HepG2 (cell line): ENCODE measurements around the gene ZNF638. TPM values are rescaled to one million over a fixed set of nuclear protein-coding genes. Genes with fewer than 3 reads are reported as not detected.

Source experiments
- ATAC-seq: fragments of 200-7000 bp; cut with Tn5 transposase; 3 replicates; pipeline ENCODE4 v1.9.1; 2020; ENCODE audit warnings: mild to moderate bottlenecking, moderate library complexity
- BruUV-seq: library from RNA; stranded (reverse); fragments of 400-500 nt; replicated peaks from 2 replicates; lab custom pipeline; 2021; lab: Mats Ljungman, UMichigan
- CTCF ChIA-PET: fragments of 300-600 bp; formaldehyde crosslinking; extraction: SDS; loops from one replicate; lab custom pipeline; 2021; ENCODE audit warnings: low total read pairs, inconsistent platforms, low intra/inter-chr PET ratio; lab: Yijun Ruan, JAX
- POLR2A ChIA-PET: fragments of 350-600 bp; sonication (Branson Sonifier 250); formaldehyde crosslinking; loops from one replicate; lab custom pipeline; 2020; ENCODE audit warnings: antibody characterized with exemption, inconsistent platforms; lab: Yijun Ruan, JAX
- DNase-seq: peaks from one replicate; pipeline ENCODE4 v3.0.0-alpha.2; 2015; ENCODE audit warnings: low spot score
- FAIRE-seq: peaks from 3 replicates; lab custom pipeline; 2011; peaks lifted over from hg19 to GRCh38; lab: Jason Lieb, UNC
- H2AFZ ChIP-seq: one replicate; pipeline ENCODE4 v1.6.1; 2011; ENCODE audit warnings: low read length, inconsistent platforms
- H3K27ac ChIP-seq: fragments of 300-600 bp; 3 replicates; pipeline ENCODE4 v1.8.0; 2011; ENCODE audit warnings: mixed run types, mild to moderate bottlenecking, mixed read lengths, low read length, inconsistent platforms; ENCODE audit not compliant: insufficient read depth; ENCODE audit errors: extremely low read length
- H3K27me3 ChIP-seq, 2 experiments: fragments of 200-600 bp in 1 of 2; 2 replicates in 1 of 2; 3 replicates in 1 of 2; pipeline versions ENCODE4 v1.6.0 to v1.8.0; 2011; ENCODE audit warnings: low read length in 2 of 2, mild to moderate bottlenecking in 2 of 2, moderate library complexity in 2 of 2, inconsistent platforms in 1 of 2; ENCODE audit not compliant: insufficient read depth in 2 of 2, control insufficient read depth in 1 of 2
- H3K36me3 ChIP-seq, 2 experiments: fragments of 200-600 bp in 1 of 2; replicated peaks in 1 of 2; 2 replicates in 1 of 2; 3 replicates in 1 of 2; pipeline versions ENCODE4 v1.5.1 to v1.8.0; 2011; ENCODE audit warnings: low read length in 2 of 2, inconsistent platforms in 1 of 2; ENCODE audit not compliant: insufficient read depth in 2 of 2, control insufficient read depth in 1 of 2
- H3K4me1 ChIP-seq: 2 replicates; pipeline ENCODE4 v1.5.1; 2012; ENCODE audit warnings: low read length, inconsistent platforms; ENCODE audit not compliant: insufficient read depth
- H3K4me2 ChIP-seq: 2 replicates; pipeline ENCODE4 v1.6.0; 2011; ENCODE audit warnings: low read depth, low read length, inconsistent platforms
- H3K4me3 ChIP-seq, 3 experiments: fragments of 200-600 bp in 1 of 3; sonication (generic), shearing (Covaris generic) in 1 of 3; replicated peaks in 1 of 3; 2 replicates each; pipeline ENCODE4 v1.5.1; 2011 to 2016; ENCODE audit warnings: low read length in 3 of 3, inconsistent platforms in 2 of 3, low read depth in 2 of 3, mild to moderate bottlenecking in 2 of 3, control low read depth in 1 of 3, mixed read lengths in 1 of 3; ENCODE audit not compliant: insufficient read depth in 1 of 3
- H3K79me2 ChIP-seq: one replicate; pipeline ENCODE4 v1.6.1; 2011; ENCODE audit warnings: low read length, inconsistent platforms; ENCODE audit not compliant: insufficient read depth
- H3K9ac ChIP-seq: 2 replicates; pipeline ENCODE4 v1.6.0; 2011; ENCODE audit warnings: mild to moderate bottlenecking, low read depth, low read length, inconsistent platforms; ENCODE audit not compliant: insufficient read depth
- H3K9me3 ChIP-seq: 2 replicates; pipeline ENCODE4 v1.5.1; 2012; ENCODE audit warnings: mild to moderate bottlenecking, low read length
- H4K20me1 ChIP-seq: 2 replicates; pipeline ENCODE4 v1.6.0; 2011; ENCODE audit warnings: inconsistent platforms, mild to moderate bottlenecking, low read length, moderate library complexity; ENCODE audit not compliant: insufficient read depth
- AFF4 ChIP-seq: sonication (generic); formaldehyde crosslinking; IDR thresholded peaks from 2 replicates; pipeline ENCODE4 v1.4.0; 2020; ENCODE audit warnings: missing genetic modification reagents
- EHMT2 ChIP-seq: fragments of 200-600 bp; sonication (generic); IDR thresholded peaks from 2 replicates; pipeline ENCODE4 v1.7.0; 2017; ENCODE audit warnings: antibody characterized with exemption, low read depth, low read length, borderline replicate concordance
- ELK4 ChIP-seq: sonication (generic); formaldehyde crosslinking; IDR thresholded peaks from 2 replicates; pipeline ENCODE4 v1.9.0; 2021; ENCODE audit warnings: missing genetic modification reagents, borderline replicate concordance
- HMG20B ChIP-seq: conservative IDR thresholded peaks from 2 replicates; pipeline ENCODE4 v1.6.1; 2016; ENCODE audit warnings: missing genetic modification reagents, missing compliant biosample characterization
- NFYB ChIP-seq: sonication (generic); formaldehyde crosslinking; IDR thresholded peaks from 2 replicates; pipeline ENCODE4 v1.4.0; 2020; ENCODE audit warnings: missing genetic modification reagents
- NKX3-1 ChIP-seq: sonication (generic); formaldehyde crosslinking; IDR thresholded peaks from 2 replicates; pipeline ENCODE4 v1.5.0; 2020; ENCODE audit warnings: missing genetic modification reagents
- PAX8 ChIP-seq: sonication (generic); formaldehyde crosslinking; IDR thresholded peaks from 2 replicates; pipeline ENCODE4 v1.8.0; 2022; ENCODE audit warnings: mild to moderate bottlenecking, missing genetic modification reagents, borderline replicate concordance
- RAD51 ChIP-seq: fragments of 450-650 bp; IDR thresholded peaks from 2 replicates; pipeline ENCODE4 v1.6.1; 2016; ENCODE audit warnings: borderline replicate concordance
- RARA ChIP-seq: IDR thresholded peaks from 2 replicates; pipeline ENCODE4 v1.6.1; 2016; ENCODE audit warnings: missing genetic modification reagents, missing compliant biosample characterization
- SMARCC2 ChIP-seq: fragments of 450-650 bp; IDR thresholded peaks from 2 replicates; pipeline ENCODE4 v1.6.1; 2017; ENCODE audit warnings: antibody characterized with exemption, mild to moderate bottlenecking
- SP5 ChIP-seq: IDR thresholded peaks from 2 replicates; pipeline ENCODE4 v1.6.1; 2016; ENCODE audit warnings: low read depth, borderline replicate concordance
- TERF1 ChIP-seq: sonication (generic); formaldehyde crosslinking; IDR thresholded peaks from 2 replicates; pipeline ENCODE4 v1.8.0; 2022; ENCODE audit warnings: mild to moderate bottlenecking, missing genetic modification reagents, moderate library complexity
- ZFP36 ChIP-seq: fragments of 150-350 bp; IDR thresholded peaks from 2 replicates; pipeline ENCODE4 v1.6.1; 2018; ENCODE audit warnings: borderline replicate concordance, low read length, low read depth; ENCODE audit not compliant: partially characterized antibody
- ZFP37 ChIP-seq: sonication (generic); formaldehyde crosslinking; IDR thresholded peaks from 2 replicates; pipeline ENCODE4 v1.4.0; 2020; ENCODE audit warnings: missing genetic modification reagents, borderline replicate concordance
- ZNF333 ChIP-seq: sonication (generic); formaldehyde crosslinking; IDR thresholded peaks from 2 replicates; pipeline ENCODE4 v1.4.0; 2020; ENCODE audit warnings: mild to moderate bottlenecking, missing genetic modification reagents, borderline replicate concordance
- ZNF496 ChIP-seq: sonication (generic); formaldehyde crosslinking; IDR thresholded peaks from 2 replicates; pipeline ENCODE4 v1.8.1; 2023; ENCODE audit warnings: mild to moderate bottlenecking, moderate library complexity, missing genetic modification reagents; ENCODE audit not compliant: insufficient replicate concordance
- ZNF775 ChIP-seq: sonication (generic); formaldehyde crosslinking; IDR thresholded peaks from 2 replicates; pipeline ENCODE4 v1.4.0; 2020; ENCODE audit warnings: missing genetic modification reagents, mild to moderate bottlenecking, moderate library complexity, borderline replicate concordance
- WGBS: methylation state at CpG from one replicate; pipeline ENCODE4 v1.1.6; 2017; ENCODE audit warnings: low lambda C conversion rate; 5-methylcytosine and 5-hydroxymethylcytosine counted together
- in situ Hi-C: cut with HindIII; loops from 2 replicates; pipeline ENCODE4 v1.10.0; 2017; ENCODE audit warnings: low pct_unique_long_range_greater_than_20kb; ENCODE audit not compliant: extremely low pct_ligation_motif_present
- intact Hi-C: fragments of 100-400 bp; cut with micrococcal nuclease; formaldehyde crosslinking; loops from one replicate; pipeline ENCODE4 v1.10.0; 2022; ENCODE audit not compliant: unreplicated experiment
- polyA plus RNA-seq, 8 experiments: library from polyadenylated mRNA; depleted of rRNA in 3 of 8; stranded (reverse) in 7 of 8; unstranded in 1 of 8; fragments of >200 nt; fragmentation: Illumina TruSeq in 4 of 8; extraction: Trizol in 4 of 8; gene quantifications; 2 replicates each; pipeline versions ENCODE4 v1.2.1 to v1.2.3, GENCODE V29; 2011 to 2016; ENCODE audit warnings: low read depth in 4 of 8, missing spikeins in 1 of 8, mixed read lengths in 1 of 8; ENCODE audit not compliant: insufficient read depth in 1 of 8
- total RNA-seq, 5 experiments: library from RNA; depleted of rRNA; stranded (reverse); fragments of >200 nt; fragmentation: Illumina TruSeq; extraction: Trizol; gene quantifications; 2 replicates each; pipeline ENCODE4 v1.2.3, GENCODE V29; 2016; ENCODE audit warnings: low read depth in 1 of 5

ZNF638 gene
- total and polyA plus RNA-seq, 2 of the 13 experiments (the other 11 are each of a cell fraction or from before 2014, with no cell fraction given) = 92.7 to 144 TPM

- no peak for TF ChIP-seq ZNF775
- TF ChIP-seq ELK4 = no peak
- no peak for TF ChIP-seq TERF1 (CRISPR knock-in tag)
- TF ChIP-seq ZNF333 (CRISPR knock-in tag) = no peak
- TF ChIP-seq PAX8 (CRISPR knock-in tag) = no peak
- TF ChIP-seq SMARCC2 = no peak
- TF ChIP-seq SP5 (CRISPR knock-in tag) = no peak
- TF ChIP-seq ZFP37 (CRISPR knock-in tag) = no peak
- TF ChIP-seq ZFP36 = no peak
Observed at GRCh38 chr2:71469403-71470398, 138.1 kb downstream of the ZNF638 start (continued).

- POLR2A ChIA-PET = no interaction called here
- ATAC-seq (no peak), DNase-seq (no peak), FAIRE-seq (no peak)
- BruUV-seq = no TSS peak
- no peaks in the 10 kb centered on the region for H4K20me1 ChIP-seq
- 0% methylated on average over 1 of the region's 1 CpG for WGBS
- no peak overlapping the region for H3K27ac ChIP-seq
- CTCF ChIA-PET = no interaction called here
- H3K9ac ChIP-seq = no peak overlapping the region
- H3K4me1 ChIP-seq = peaks cover 6% of the 10 kb centered on the region; the same call in 1 of the 2 replicates
- H3K4me2 ChIP-seq = no peak overlapping the region
- in situ Hi-C loops = no loop called here
- H3K4me3 ChIP-seq = no peak overlapping the region
- no peaks in the 10 kb centered on the region for H3K79me2 ChIP-seq
- no peak overlapping the region for H2AFZ ChIP-seq
- intact Hi-C loops = no loop called here
- H3K27me3 ChIP-seq = peaks cover 10 to 46% of the 10 kb centered on the region in 2 experiments
- no peaks in the 10 kb centered on the region for H3K9me3 ChIP-seq
- H3K36me3 ChIP-seq = no peaks in the 10 kb centered on the region
- TF ChIP-seq RAD51 = no peak
- no peak for TF ChIP-seq AFF4
- no peak for TF ChIP-seq HMG20B (CRISPR knock-in tag)
- TF ChIP-seq EHMT2 = no peak
- no peak for TF ChIP-seq NKX3-1
- no peak for TF ChIP-seq RARA (CRISPR knock-in tag)
- no peak for TF ChIP-seq NFYB
- no peak for TF ChIP-seq ZNF496 (CRISPR knock-in tag)
Observed at GRCh38 chr2:71471276-71471675, 139.7 kb downstream of the ZNF638 start.
